Thymus (tissue), 11 donors: ENCODE results near the gene ST3GAL2. TPM values are rescaled to one million over a fixed set of nuclear protein-coding genes. Genes with fewer than 3 reads are reported as not detected.
"Not testable (repeated sequence)": the region's sequence is repeated elsewhere in the genome, so short reads cannot be mapped to it uniquely, and the experiment has no call there.

Experiments used
- DNase-seq, 9 donors: peaks; one replicate each; pipeline ENCODE4 v3.0.0-alpha.2; 2013; ENCODE audit warnings: low spot score in 9 of 9, low read depth in 6 of 9, missing footprints in 1 of 9
- H3K27ac ChIP-seq, 2 donors: one replicate each; pipeline ENCODE4 v1.5.1; 2013; ENCODE audit warnings: control low read depth in 1 of 2, low read depth in 1 of 2, low read length in 1 of 2, mild to moderate bottlenecking in 1 of 2, moderate library complexity in 1 of 2
- H3K27me3 ChIP-seq, 2 donors: one replicate each; pipeline ENCODE4 v1.5.1; 2013; ENCODE audit warnings: low read length in 1 of 2; ENCODE audit not compliant: control insufficient read depth in 2 of 2, insufficient read depth in 1 of 2
- H3K36me3 ChIP-seq, 2 donors: one replicate each; pipeline ENCODE4 v1.5.1; 2013; ENCODE audit warnings: low read length in 1 of 2, mild to moderate bottlenecking in 1 of 2, moderate library complexity in 1 of 2; ENCODE audit not compliant: control insufficient read depth in 2 of 2, insufficient read depth in 2 of 2
- H3K4me1 ChIP-seq, 2 donors: one replicate each; pipeline ENCODE4 v1.5.1; 2013; ENCODE audit warnings: low read length in 2 of 2; ENCODE audit not compliant: control insufficient read depth in 2 of 2, insufficient read depth in 2 of 2
- H3K4me3 ChIP-seq, 2 donors: one replicate each; pipeline ENCODE4 v1.5.1; 2013; ENCODE audit warnings: low read length in 2 of 2, control low read depth in 1 of 2, mild to moderate bottlenecking in 1 of 2
- H3K9me3 ChIP-seq, 2 donors: one replicate each; pipeline ENCODE4 v1.5.1; 2013; ENCODE audit warnings: low read length in 1 of 2, mild to moderate bottlenecking in 1 of 2; ENCODE audit not compliant: control insufficient read depth in 2 of 2, insufficient read depth in 1 of 2
- WGBS: extraction: QIAGEN DNeasy Blood & Tissue Kit; methylation state at CpG from one replicate; pipeline ENCODE4 v1.1.7; 2013; 5-methylcytosine and 5-hydroxymethylcytosine counted together
- polyA plus RNA-seq: library from polyadenylated mRNA; stranded (reverse); fragments of 200-250 nt; gene quantifications from one replicate; pipeline ENCODE4 v1.2.3, GENCODE V29; 2013
- total RNA-seq: library from RNA; stranded (reverse); fragments of 120-200 nt; gene quantifications from one replicate; pipeline ENCODE4 v1.2.4, GENCODE V29; 2013
- donor health status: healthy.

The ST3GAL2 gene
- total and polyA plus RNA-seq, 2 donors, result 11.8 to 18.7 TPM

- no peak for DNase-seq
- 97% methylated on average over 22 of the region's 22 CpGs for WGBS
- Histone ChIP-seq H3K27ac (no peak overlapping the region), H3K4me3 (no peak overlapping the region), H3K36me3 (peaks cover 43 to 56% of the 10 kb centered on the region in 2 donors), H3K4me1 (no peaks in the 10 kb centered on the region), H3K27me3 (no peaks in the 10 kb centered on the region), H3K9me3 (no peaks in the 10 kb centered on the region)
Observed at GRCh38 chr16:70372921-70373728, 65.8 kb downstream of the ST3GAL2 start.

GRCh38 chr16:70370924-70371323, 68.0 kb downstream of the ST3GAL2 start:
- H3K27ac ChIP-seq, result no peak overlapping the region
- H3K27me3 ChIP-seq, result no peaks in the 10 kb centered on the region
- no peak for DNase-seq
- WGBS, result 98% methylated on average over 10 of the region's 10 CpGs
- H3K4me3 ChIP-seq, result no peak overlapping the region
- H3K4me1 ChIP-seq, result no peaks in the 10 kb centered on the region
- H3K36me3 ChIP-seq, result peaks cover 51 to 56% of the 10 kb centered on the region in 2 donors
- H3K9me3 ChIP-seq, result no peaks in the 10 kb centered on the region

- not testable (repeated sequence) for H3K4me3 ChIP-seq, H3K27me3 ChIP-seq, H3K9me3 ChIP-seq, H3K27ac ChIP-seq, H3K4me1 ChIP-seq
- H3K36me3 ChIP-seq, result peaks cover 55 to 62% of the 10 kb centered on the region in 2 donors
- WGBS, result 89% methylated on average over 10 of the region's 10 CpGs
- DNase-seq, result peak in 1 of 9 donors; percentile 14
Observed at GRCh38 chr16:70370145-70370544, 68.8 kb downstream of the ST3GAL2 start.

DNA sequence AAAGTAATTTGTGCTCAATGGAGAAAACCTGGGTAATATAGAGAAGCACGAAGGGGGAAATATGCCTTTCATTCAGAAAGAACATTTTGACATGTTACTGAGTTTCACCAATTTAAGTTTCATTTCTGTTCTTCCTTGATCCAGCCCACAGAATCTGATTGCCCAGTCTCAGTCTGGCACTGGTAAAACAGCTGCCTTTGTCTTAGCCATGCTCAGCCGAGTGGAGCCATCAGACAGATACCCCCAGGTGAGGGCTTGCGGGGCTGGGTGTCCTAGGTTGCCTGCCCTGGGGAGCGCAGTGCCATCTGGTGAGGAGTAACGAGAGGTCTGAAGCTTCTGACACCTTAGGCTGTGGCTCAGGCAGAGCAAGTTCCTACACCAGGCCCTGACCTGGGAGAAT, 74.5 kb downstream of the ST3GAL2 start:
- no peaks in the 10 kb centered on the region for H3K9me3 ChIP-seq
- no peaks in the 10 kb centered on the region for H3K4me1 ChIP-seq
- no peak overlapping the region for H3K4me3 ChIP-seq
- WGBS, result 98% methylated on average over 5 of the region's 5 CpGs
- H3K27ac ChIP-seq, result no peak overlapping the region
- peaks cover 64 to 67% of the 10 kb centered on the region in 2 donors for H3K36me3 ChIP-seq
- no peaks in the 10 kb centered on the region for H3K27me3 ChIP-seq
- DNase-seq, result no peak

DNA sequence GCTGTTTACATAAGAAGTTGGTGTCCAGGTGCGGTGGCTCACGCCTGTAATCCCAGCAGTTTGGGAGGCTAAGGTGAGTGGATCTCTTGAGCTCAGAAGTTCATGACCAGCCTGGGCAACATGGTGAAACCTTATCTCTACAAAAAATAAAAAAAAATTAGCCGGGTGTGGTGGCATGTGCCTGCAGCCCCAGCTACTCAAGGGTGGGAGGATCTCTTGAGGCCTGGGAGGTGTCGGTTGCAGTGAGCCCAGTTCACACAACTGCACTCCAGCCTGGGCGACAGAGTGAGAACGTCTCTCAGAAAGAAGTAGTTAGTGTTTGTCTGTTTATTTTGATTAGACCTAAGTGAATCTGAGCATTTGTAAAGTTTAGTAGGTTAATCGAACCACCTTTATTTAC, 79.3 kb downstream of the ST3GAL2 start:
- H3K4me3 ChIP-seq, result no peak overlapping the region
- no peaks in the 10 kb centered on the region for H3K27me3 ChIP-seq
- 97% methylated on average over 7 of the region's 7 CpGs for WGBS
- H3K4me1 ChIP-seq, result no peaks in the 10 kb centered on the region
- no peak overlapping the region for H3K27ac ChIP-seq
- no peak for DNase-seq
- no peaks in the 10 kb centered on the region for H3K9me3 ChIP-seq
- peaks cover 63 to 77% of the 10 kb centered on the region in 2 donors for H3K36me3 ChIP-seq

- Histone ChIP-seq H3K27ac (no peak overlapping the region), H3K4me3 (no peak overlapping the region), H3K36me3 (peaks cover 13 to 30% of the 10 kb centered on the region in 2 donors), H3K27me3 (no peaks in the 10 kb centered on the region), H3K9me3 (no peaks in the 10 kb centered on the region), H3K4me1 (peaks cover 0 to 7% of the 10 kb centered on the region in 2 donors)
- 99% methylated on average over 2 of the region's 2 CpGs for WGBS
- no peak for DNase-seq
Observed at GRCh38 chr16:70349783-70350182, 89.1 kb downstream of the ST3GAL2 start.

GRCh38 chr16:70348991-70349390, 89.9 kb downstream of the ST3GAL2 start:
- Histone ChIP-seq H3K36me3 (peaks cover 10 to 27% of the 10 kb centered on the region in 2 donors), H3K27ac (no peak overlapping the region), H3K27me3 (no peaks in the 10 kb centered on the region), H3K4me1 (peaks cover 0 to 7% of the 10 kb centered on the region in 2 donors), H3K9me3 (no peaks in the 10 kb centered on the region), H3K4me3 (no peak overlapping the region)
- WGBS, result 98% methylated on average over 2 of the region's 2 CpGs
- DNase-seq, result no peak

DNA sequence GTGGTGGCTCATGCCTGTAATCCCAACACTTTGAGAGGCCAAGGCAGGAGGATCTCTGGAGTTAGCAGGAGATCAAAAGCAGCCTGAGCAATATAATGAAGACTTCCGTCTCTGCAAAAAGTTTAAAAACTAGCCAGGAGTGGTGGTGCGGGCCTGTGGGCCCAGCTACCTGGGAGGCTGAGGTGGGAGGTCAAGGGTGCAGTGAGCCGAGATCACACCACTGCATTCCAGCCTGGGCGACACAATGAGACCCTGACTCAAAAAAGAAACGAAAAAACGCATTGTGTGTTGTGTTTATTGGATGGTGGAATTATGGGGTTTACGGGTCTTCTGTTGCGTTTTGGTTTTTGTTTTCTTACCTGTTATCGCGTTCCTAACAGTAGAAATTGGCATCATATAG, 93.1 kb downstream of the ST3GAL2 start:
- Histone ChIP-seq H3K27ac (no peak overlapping the region), H3K36me3 (peaks cover 4 to 10% of the 10 kb centered on the region in 2 donors), H3K27me3 (no peaks in the 10 kb centered on the region), H3K9me3 (no peaks in the 10 kb centered on the region), H3K4me3 (peak overlapping the region; percentile 83 to 98), H3K4me1 (peaks cover 0 to 7% of the 10 kb centered on the region in 2 donors)
- peak in 1 of 9 donors; percentile 13 for DNase-seq
- WGBS, result 94% methylated on average over 10 of the region's 10 CpGs

DNA sequence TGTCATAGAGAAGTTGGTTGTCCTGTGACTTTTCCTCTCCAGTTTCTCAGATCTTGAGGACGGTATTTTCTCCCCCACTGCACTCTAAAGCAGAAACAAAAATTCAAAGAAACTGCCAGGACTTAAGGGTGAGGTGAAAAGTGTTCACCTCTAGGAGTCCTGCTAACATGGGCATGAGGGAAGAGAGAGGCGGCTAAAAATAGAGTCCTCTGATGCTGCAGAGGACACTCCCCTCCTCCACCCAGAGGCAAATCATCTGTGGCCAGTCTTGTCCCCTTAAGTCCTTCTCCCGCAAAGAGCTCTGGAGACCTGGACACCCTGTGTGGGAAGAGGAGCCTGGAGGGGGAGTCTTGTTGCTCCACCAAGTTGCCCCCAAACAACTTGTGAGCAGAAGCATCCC, 96.9 kb downstream of the ST3GAL2 start:
- no peak for DNase-seq
- Histone ChIP-seq H3K27me3 (no peaks in the 10 kb centered on the region), H3K27ac (no peak overlapping the region), H3K36me3 (peaks cover 0 to 4% of the 10 kb centered on the region in 2 donors), H3K4me3 (no peak overlapping the region), H3K4me1 (peaks cover 0 to 7% of the 10 kb centered on the region in 2 donors), H3K9me3 (no peaks in the 10 kb centered on the region)
- WGBS, result 97% methylated on average over 3 of the region's 3 CpGs
